ENCODE measurements around the gene ALG10B. TPM values are rescaled to one million over a fixed set of nuclear protein-coding genes. Genes with fewer than 3 reads are reported as not detected.

ALG10B gene
- polyA plus RNA-seq, 1 donor (not counting 4 experiments of a cell fraction or from before 2014, with no cell fraction given): 4.5 TPM

DNA sequence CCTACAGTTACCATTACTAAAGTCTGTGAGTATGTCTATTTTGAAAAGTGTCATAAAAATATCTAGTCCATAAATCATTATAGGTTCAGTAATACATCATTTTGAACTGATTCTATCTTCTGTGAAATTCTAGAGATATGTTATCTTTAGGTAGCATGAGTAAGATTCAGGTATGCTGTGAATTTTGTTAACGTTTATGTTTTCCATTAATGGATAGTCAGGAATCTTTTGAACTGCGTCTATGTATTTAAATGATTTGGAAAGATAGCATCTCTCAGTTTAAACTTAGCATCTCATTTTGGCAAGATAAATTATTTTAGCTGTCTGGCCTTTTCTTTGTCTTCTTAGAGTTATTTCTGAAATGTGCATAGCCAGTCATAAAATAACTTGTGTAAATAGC, 8.3 kb downstream of the ALG10B start:
- no peaks in the 10 kb centered on the region for H3K27me3 ChIP-seq (ENCODE audit: control insufficient read depth, extremely low read depth, insufficient read depth, low read length)
- no peaks in the 10 kb centered on the region for H3K9me3 ChIP-seq (ENCODE audit: control insufficient read depth, low read depth, low read length)
- no peaks in the 10 kb centered on the region for H3K4me1 ChIP-seq (ENCODE audit: control insufficient read depth, extremely low read depth, insufficient read depth, low read length)
- no peaks in the 10 kb centered on the region for H3K79me2 ChIP-seq (ENCODE audit: control insufficient read depth, insufficient read depth, low read length)
- dilution Hi-C loops (cut with MboI; ENCODE audit: extremely low pct_ligation_motif_present, low sequenced_read_pairs): no loop called here
- DNase-seq (ENCODE audit: low read depth, low spot score): no peak
- H3K36me3 ChIP-seq (ENCODE audit: control insufficient read depth in 2 of 2, extremely low read depth in 1 of 2, insufficient read depth in 2 of 2, low read length in 2 of 2): no peaks in the 10 kb centered on the region
- H3K9ac ChIP-seq (ENCODE audit: control insufficient read depth, extremely low read depth, insufficient read depth, low read length): no peak overlapping the region
- H4K20me1 ChIP-seq (ENCODE audit: control insufficient read depth, extremely low read depth, insufficient read depth, low read length): no peaks in the 10 kb centered on the region
- FAIRE-seq: no peak
- no peak overlapping the region for H2AFZ ChIP-seq (ENCODE audit: control insufficient read depth, low read length)
- TF ChIP-seq EZH2 (IDR thresholded peaks at IDR 0.05; ENCODE audit: low read length): no peak
- TF ChIP-seq, protein P1, sequence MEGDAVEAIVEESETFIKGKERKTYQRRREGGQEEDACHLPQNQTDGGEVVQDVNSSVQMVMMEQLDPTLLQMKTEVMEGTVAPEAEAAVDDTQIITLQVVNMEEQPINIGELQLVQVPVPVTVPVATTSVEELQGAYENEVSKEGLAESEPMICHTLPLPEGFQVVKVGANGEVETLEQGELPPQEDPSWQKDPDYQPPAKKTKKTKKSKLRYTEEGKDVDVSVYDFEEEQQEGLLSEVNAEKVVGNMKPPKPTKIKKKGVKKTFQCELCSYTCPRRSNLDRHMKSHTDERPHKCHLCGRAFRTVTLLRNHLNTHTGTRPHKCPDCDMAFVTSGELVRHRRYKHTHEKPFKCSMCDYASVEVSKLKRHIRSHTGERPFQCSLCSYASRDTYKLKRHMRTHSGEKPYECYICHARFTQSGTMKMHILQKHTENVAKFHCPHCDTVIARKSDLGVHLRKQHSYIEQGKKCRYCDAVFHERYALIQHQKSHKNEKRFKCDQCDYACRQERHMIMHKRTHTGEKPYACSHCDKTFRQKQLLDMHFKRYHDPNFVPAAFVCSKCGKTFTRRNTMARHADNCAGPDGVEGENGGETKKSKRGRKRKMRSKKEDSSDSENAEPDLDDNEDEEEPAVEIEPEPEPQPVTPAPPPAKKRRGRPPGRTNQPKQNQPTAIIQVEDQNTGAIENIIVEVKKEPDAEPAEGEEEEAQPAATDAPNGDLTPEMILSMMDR (optimal IDR thresholded peaks at IDR 0.05 in 1 of 3, IDR thresholded peaks at IDR 0.05 in 1 of 3, conservative IDR thresholded peaks at IDR 0.05 in 1 of 3; ENCODE audit: extremely low read depth in 1 of 3, insufficient read depth in 2 of 3, low read length in 3 of 3): no peak
- H3K9me1 ChIP-seq (ENCODE audit: control insufficient read depth, extremely low read depth, insufficient read depth, low read length): no peaks in the 10 kb centered on the region
- no peak overlapping the region for H3K4me3 ChIP-seq (ENCODE audit: control insufficient read depth in 2 of 3, extremely low read depth in 1 of 3, insufficient read depth in 2 of 3, low read depth in 1 of 3, low read length in 3 of 3)
- H3K27ac ChIP-seq (ENCODE audit: control insufficient read depth, insufficient read depth, low read length): no peak overlapping the region
- no peak overlapping the region for H3K4me2 ChIP-seq (ENCODE audit: control insufficient read depth, extremely low read depth, insufficient read depth, low read depth, low read length)

DNA sequence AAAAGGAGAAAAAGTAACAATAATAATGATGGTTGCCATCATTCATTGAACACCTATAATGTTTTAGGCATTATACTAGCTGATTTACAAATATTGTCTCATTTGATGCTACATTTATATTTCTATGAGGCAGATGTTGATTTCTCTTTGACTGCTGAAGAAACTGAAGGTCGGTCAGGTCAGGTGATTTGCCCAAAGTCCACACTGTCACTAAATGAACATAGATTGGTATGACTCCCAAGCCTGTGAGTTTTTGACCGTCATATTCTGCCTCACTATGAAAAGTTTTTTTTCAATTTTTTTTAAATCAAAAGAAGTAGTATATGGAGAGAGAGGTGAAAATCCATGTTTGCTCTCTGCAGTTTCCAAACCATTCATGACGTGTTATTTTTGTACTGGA, 10.8 kb downstream of the ALG10B start:
- H3K79me2 ChIP-seq (ENCODE audit: control insufficient read depth, insufficient read depth, low read length): no peaks in the 10 kb centered on the region
- no peak overlapping the region for H2AFZ ChIP-seq (ENCODE audit: control insufficient read depth, low read length)
- no peak overlapping the region for H3K9ac ChIP-seq (ENCODE audit: control insufficient read depth, extremely low read depth, insufficient read depth, low read length)
- DNase-seq (ENCODE audit: low read depth, low spot score) (no peak), FAIRE-seq (no peak)
- no peaks in the 10 kb centered on the region for H3K27me3 ChIP-seq (ENCODE audit: control insufficient read depth, extremely low read depth, insufficient read depth, low read length)
- H3K4me1 ChIP-seq (ENCODE audit: control insufficient read depth, extremely low read depth, insufficient read depth, low read length): no peaks in the 10 kb centered on the region
- no peaks in the 10 kb centered on the region for H3K9me1 ChIP-seq (ENCODE audit: control insufficient read depth, extremely low read depth, insufficient read depth, low read length)
- H3K4me3 ChIP-seq (ENCODE audit: control insufficient read depth in 2 of 3, extremely low read depth in 1 of 3, insufficient read depth in 2 of 3, low read depth in 1 of 3, low read length in 3 of 3): no peak overlapping the region
- H3K27ac ChIP-seq (ENCODE audit: control insufficient read depth, insufficient read depth, low read length): no peak overlapping the region
- H3K4me2 ChIP-seq (ENCODE audit: control insufficient read depth, extremely low read depth, insufficient read depth, low read depth, low read length): no peak overlapping the region
- no peaks in the 10 kb centered on the region for H3K9me3 ChIP-seq (ENCODE audit: control insufficient read depth, low read depth, low read length)
- H4K20me1 ChIP-seq (ENCODE audit: control insufficient read depth, extremely low read depth, insufficient read depth, low read length): no peaks in the 10 kb centered on the region
- H3K36me3 ChIP-seq (ENCODE audit: control insufficient read depth in 2 of 2, extremely low read depth in 1 of 2, insufficient read depth in 2 of 2, low read length in 2 of 2): no peaks in the 10 kb centered on the region
- dilution Hi-C loops (cut with MboI; ENCODE audit: extremely low pct_ligation_motif_present, low sequenced_read_pairs): no loop called here
- TF ChIP-seq, protein P1 (optimal IDR thresholded peaks at IDR 0.05 in 1 of 3, IDR thresholded peaks at IDR 0.05 in 1 of 3, conservative IDR thresholded peaks at IDR 0.05 in 1 of 3; ENCODE audit: extremely low read depth in 1 of 3, insufficient read depth in 2 of 3, low read length in 3 of 3): no peak
- no peak for TF ChIP-seq EZH2 (IDR thresholded peaks at IDR 0.05; ENCODE audit: low read length)
